BE2C (cell line): ENCODE results near the gene LHX8.

Experiments
- DNase-seq: peaks from one replicate; pipeline ENCODE4 v3.0.0-alpha.2; 2020
- H3K27me3 ChIP-seq: fragments of 250-450 bp; sonication (Bioruptor Pico); 2 replicates; pipeline ENCODE4 v1.5.1; 2020; ENCODE audit warnings: mild to moderate bottlenecking
- H3K36me3 ChIP-seq: fragments of 250-450 bp; sonication (Bioruptor Pico); 2 replicates; pipeline ENCODE4 v1.5.1; 2020; ENCODE audit warnings: mild to moderate bottlenecking
- H3K4me1 ChIP-seq: fragments of 250-450 bp; sonication (Bioruptor Pico); 2 replicates; pipeline ENCODE4 v1.5.1; 2020
- H3K4me3 ChIP-seq: 2 replicates; pipeline ENCODE4 v1.5.1; 2011; ENCODE audit warnings: low read depth, low read length
- H3K9me3 ChIP-seq: fragments of 250-450 bp; sonication (Bioruptor Pico); 2 replicates; pipeline ENCODE4 v1.5.1; 2020
- CTCF ChIP-seq: IDR thresholded peaks from 2 replicates; pipeline ENCODE4 v1.5.1; 2012; ENCODE audit warnings: mild to moderate bottlenecking, low read depth, low read length

Gene LHX8

GRCh38 chr1:75188892-75189291 is 54.7 kb downstream of the LHX8 start:
- Histone ChIP-seq H3K27me3 (no peaks in the 10 kb centered on the region), H3K36me3 (no peaks in the 10 kb centered on the region), H3K4me1 (no peaks in the 10 kb centered on the region), H3K9me3 (no peaks in the 10 kb centered on the region), H3K4me3 (no peak overlapping the region)
- no peak for TF ChIP-seq CTCF
- DNase-seq, result no peak

- DNase-seq, result no peak
- no peaks in the 10 kb centered on the region for H3K4me1 ChIP-seq
- H3K27me3 ChIP-seq, result no peaks in the 10 kb centered on the region
- no peak overlapping the region for H3K4me3 ChIP-seq
- no peaks in the 10 kb centered on the region for H3K9me3 ChIP-seq
- H3K36me3 ChIP-seq, result no peaks in the 10 kb centered on the region
- no peak for TF ChIP-seq CTCF
These were observed 64.0 kb downstream of the LHX8 start for GRCh38 chr1:75198163-75198562.

- Histone ChIP-seq H3K4me1 (no peaks in the 10 kb centered on the region), H3K4me3 (no peak overlapping the region), H3K9me3 (no peaks in the 10 kb centered on the region), H3K36me3 (no peaks in the 10 kb centered on the region), H3K27me3 (no peaks in the 10 kb centered on the region)
- TF ChIP-seq CTCF, result no peak
- DNase-seq, result no peak
These were observed 64.6 kb downstream of the LHX8 start for GRCh38 chr1:75198761-75199160.

- TF ChIP-seq CTCF, result no peak
- Histone ChIP-seq H3K4me1 (no peaks in the 10 kb centered on the region), H3K36me3 (no peaks in the 10 kb centered on the region), H3K9me3 (no peaks in the 10 kb centered on the region), H3K27me3 (no peaks in the 10 kb centered on the region), H3K4me3 (no peak overlapping the region)
- no peak for DNase-seq
These were observed 68.6 kb downstream of the LHX8 start for GRCh38 chr1:75202751-75203150.

- no peaks in the 10 kb centered on the region for H3K36me3 ChIP-seq
- H3K4me3 ChIP-seq, result no peak overlapping the region
- H3K9me3 ChIP-seq, result no peaks in the 10 kb centered on the region
- H3K4me1 ChIP-seq, result no peaks in the 10 kb centered on the region
- peak; percentile 64 for TF ChIP-seq CTCF
- peak; percentile 6 for DNase-seq
- H3K27me3 ChIP-seq, result no peaks in the 10 kb centered on the region
These were observed 69.5 kb downstream of the LHX8 start for GRCh38 chr1:75203415-75204277.

- no peak for DNase-seq
- Histone ChIP-seq H3K27me3 (no peaks in the 10 kb centered on the region), H3K4me1 (no peaks in the 10 kb centered on the region), H3K4me3 (no peak overlapping the region), H3K36me3 (no peaks in the 10 kb centered on the region), H3K9me3 (no peaks in the 10 kb centered on the region)
- TF ChIP-seq CTCF, result no peak
These were observed 74.7 kb downstream of the LHX8 start for GRCh38 chr1:75208862-75209261.
